NCI-H2171 (cell line): ENCODE measurements around the gene NDUFB10.

ENCODE experiments used
- DNase-seq: peaks from one replicate; lab custom pipeline; 2025; lab: John Stamatoyannopoulos, UW

The NDUFB10 gene

GRCh38 chr16:1971796-1972489, 12.6 kb downstream of the NDUFB10 start, which contains the start of gene TBL3:
Gene TBL3, plus strand, starts transcription at chr16:1972053. Its CDS starts 112 bp downstream, at chr16:1972165.
- DNase-seq: peak; percentile 94

GRCh38 chr16:1972490-1972877, 13.1 kb downstream of the NDUFB10 start:
- DNase-seq: no peak

GRCh38 chr16:1973461-1974156, 14.3 kb downstream of the NDUFB10 start:
- no peak for DNase-seq

GRCh38 chr16:1974157-1975070, 15.1 kb downstream of the NDUFB10 start:
- no peak for DNase-seq

- DNase-seq: no peak
These were observed 16.3 kb downstream of the NDUFB10 start for GRCh38 chr16:1975432-1976215.

GRCh38 chr16:1976216-1976520, 16.8 kb downstream of the NDUFB10 start:
- no peak for DNase-seq

- DNase-seq: no peak
These were observed 17.9 kb downstream of the NDUFB10 start for GRCh38 chr16:1976951-1977874.

GRCh38 chr16:1977875-1978268, 18.5 kb downstream of the NDUFB10 start:
- DNase-seq: no peak

GRCh38 chr16:1978476-1979120, 19.3 kb downstream of the NDUFB10 start:
- no peak for DNase-seq

- peak; percentile 18 for DNase-seq
These were observed 20.1 kb downstream of the NDUFB10 start for GRCh38 chr16:1979271-1980029.

- peak; percentile 15 for DNase-seq
These were observed 20.9 kb downstream of the NDUFB10 start for GRCh38 chr16:1980030-1980769.

- DNase-seq: no peak
These were observed 21.4 kb downstream of the NDUFB10 start for GRCh38 chr16:1980770-1981087.

- DNase-seq: no peak
These were observed 22.1 kb downstream of the NDUFB10 start, which contains the start of gene NOXO1 for GRCh38 chr16:1981398-1981836. Gene NOXO1, minus strand, starts transcription at chr16:1981469. Its CDS starts 290 bp downstream, at chr16:1981179.

GRCh38 chr16:1982013-1982433, 22.7 kb downstream of the NDUFB10 start:
- no peak for DNase-seq

GRCh38 chr16:1982991-1983543, 23.7 kb downstream of the NDUFB10 start:
- no peak for DNase-seq

- DNase-seq: peak; percentile 80
These were observed 24.4 kb downstream of the NDUFB10 start, which contains the start of gene GFER for GRCh38 chr16:1983544-1984346. Gene GFER, plus strand, starts transcription at chr16:1984193. Its CDS starts 26 bp downstream, at chr16:1984219.
